HFFc6 (cell line): ENCODE results near the gene CRISPLD2. TPM values are rescaled to one million over a fixed set of nuclear protein-coding genes. Genes with fewer than 3 reads are reported as not detected.

Experiments
- DNase-seq: peaks from one replicate; pipeline ENCODE4 v3.0.0-alpha.2; 2018
- H3K27ac Mint-ChIP-seq: 2 replicates; pipeline ENCODE4 v1.8.0; 2020; ENCODE audit warnings: mild to moderate bottlenecking, mixed read lengths
- H3K27me3 Mint-ChIP-seq: 2 replicates; pipeline ENCODE4 v1.8.0; 2021; ENCODE audit warnings: mild to moderate bottlenecking, moderate library complexity, mixed read lengths; ENCODE audit not compliant: insufficient read depth
- H3K36me3 Mint-ChIP-seq: 2 replicates; pipeline ENCODE4 v1.8.0; 2021; ENCODE audit warnings: low read depth, mixed read lengths
- H3K4me1 Mint-ChIP-seq: 2 replicates; pipeline ENCODE4 v1.8.0; 2020; ENCODE audit warnings: low read depth, mixed read lengths
- H3K4me3 Mint-ChIP-seq: 2 replicates; pipeline ENCODE4 v1.8.0; 2020; ENCODE audit warnings: mild to moderate bottlenecking, moderate library complexity, mixed read lengths
- H3K9me3 Mint-ChIP-seq: 2 replicates; pipeline ENCODE4 v1.8.0; 2020; ENCODE audit warnings: mild to moderate bottlenecking, mixed read lengths
- CTCF ChIP-seq: fragments of 200-600 bp; sonication (generic); IDR thresholded peaks from 2 replicates; pipeline ENCODE4 v1.5.0; 2021; ENCODE audit warnings: antibody characterized with exemption, mild to moderate bottlenecking
- total RNA-seq, 6 experiments: library from RNA; stranded (reverse); fragmentation: NEBNext Ultra II Directional; extraction: Animal tissue kit (Norgen Biotek cat#: 25700); gene quantifications; 2 replicates in 1 of 6; 3 replicates in 5 of 6; pipeline ENCODE4 v1.2.3, GENCODE V29; 2021

Gene CRISPLD2
- total RNA-seq, 6 experiments from 2014 or later, result 12.2 to 15.5 (median 13.6) TPM

DNA sequence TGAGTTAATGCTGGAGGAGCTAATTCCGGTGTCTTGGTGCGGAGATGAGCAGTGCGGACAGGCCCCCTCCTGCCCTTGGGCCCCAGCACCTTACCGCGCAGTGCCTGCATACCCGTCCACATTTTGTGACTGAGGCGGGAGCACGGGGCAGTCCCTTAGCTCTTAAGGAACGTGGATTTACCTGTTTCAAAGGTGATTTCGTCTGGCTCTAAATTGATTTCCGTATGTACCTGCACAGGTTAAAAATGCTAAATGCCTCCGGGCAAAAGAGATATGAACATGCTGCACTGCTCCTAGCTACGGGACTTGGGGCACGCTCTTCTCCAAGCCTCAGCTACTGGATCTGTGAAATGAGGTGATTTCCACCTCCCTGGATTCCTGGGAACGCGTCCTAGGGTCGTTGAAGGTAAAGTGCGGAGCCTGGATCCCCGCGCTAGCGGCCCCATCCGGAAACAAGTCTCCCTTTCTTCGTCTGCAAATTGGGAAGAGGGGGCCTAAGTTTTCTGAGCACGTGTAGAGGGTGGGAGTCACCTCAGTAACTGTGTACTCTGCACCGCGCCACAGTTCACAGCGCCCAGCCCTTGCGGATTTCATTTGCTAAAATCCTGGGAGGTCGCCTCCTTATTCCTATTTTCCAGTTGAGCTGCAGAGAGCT is 669 bp upstream of the CRISPLD2 start:
- no peaks in the 10 kb centered on the region for H3K9me3 Mint-ChIP-seq
- peaks cover 9% of the 10 kb centered on the region for H3K36me3 Mint-ChIP-seq
- H3K27ac Mint-ChIP-seq, result no peak overlapping the region
- peaks cover 43% of the 10 kb centered on the region for H3K4me1 Mint-ChIP-seq
- TF ChIP-seq CTCF, result no peak
- H3K27me3 Mint-ChIP-seq, result peaks cover 11% of the 10 kb centered on the region
- no peak overlapping the region for H3K4me3 Mint-ChIP-seq
- no peak for DNase-seq

GRCh38 chr16:84820305-84820684 is 510 bp downstream of the CRISPLD2 start:
- H3K4me3 Mint-ChIP-seq, result peak overlapping the region; percentile 94
- DNase-seq, result peak; percentile 35
- no peaks in the 10 kb centered on the region for H3K9me3 Mint-ChIP-seq
- no peak for TF ChIP-seq CTCF
- H3K4me1 Mint-ChIP-seq, result peaks cover 45% of the 10 kb centered on the region
- H3K27me3 Mint-ChIP-seq, result peaks cover 11% of the 10 kb centered on the region
- H3K27ac Mint-ChIP-seq, result peak overlapping the region; percentile 20; the same call in 1 of the 2 replicates
- H3K36me3 Mint-ChIP-seq, result peaks cover 7% of the 10 kb centered on the region

GRCh38 chr16:84820771-84821170 is 986 bp downstream of the CRISPLD2 start:
- no peak for TF ChIP-seq CTCF
- Mint-ChIP-seq H3K27ac (peak overlapping the region; percentile 20; the same call in 1 of the 2 replicates), H3K36me3 (peaks cover 7% of the 10 kb centered on the region), H3K4me1 (peaks cover 45% of the 10 kb centered on the region), H3K27me3 (peaks cover 9% of the 10 kb centered on the region), H3K9me3 (no peaks in the 10 kb centered on the region), H3K4me3 (peak overlapping the region; percentile 94)
- no peak for DNase-seq

GRCh38 chr16:84821179-84821578 is 1.4 kb downstream of the CRISPLD2 start:
- Mint-ChIP-seq H3K27me3 (peaks cover 5% of the 10 kb centered on the region), H3K9me3 (no peaks in the 10 kb centered on the region), H3K4me3 (peak overlapping the region; percentile 94), H3K4me1 (peaks cover 49% of the 10 kb centered on the region), H3K27ac (no peak overlapping the region), H3K36me3 (peaks cover 7% of the 10 kb centered on the region)
- DNase-seq, result no peak
- TF ChIP-seq CTCF, result no peak

DNA sequence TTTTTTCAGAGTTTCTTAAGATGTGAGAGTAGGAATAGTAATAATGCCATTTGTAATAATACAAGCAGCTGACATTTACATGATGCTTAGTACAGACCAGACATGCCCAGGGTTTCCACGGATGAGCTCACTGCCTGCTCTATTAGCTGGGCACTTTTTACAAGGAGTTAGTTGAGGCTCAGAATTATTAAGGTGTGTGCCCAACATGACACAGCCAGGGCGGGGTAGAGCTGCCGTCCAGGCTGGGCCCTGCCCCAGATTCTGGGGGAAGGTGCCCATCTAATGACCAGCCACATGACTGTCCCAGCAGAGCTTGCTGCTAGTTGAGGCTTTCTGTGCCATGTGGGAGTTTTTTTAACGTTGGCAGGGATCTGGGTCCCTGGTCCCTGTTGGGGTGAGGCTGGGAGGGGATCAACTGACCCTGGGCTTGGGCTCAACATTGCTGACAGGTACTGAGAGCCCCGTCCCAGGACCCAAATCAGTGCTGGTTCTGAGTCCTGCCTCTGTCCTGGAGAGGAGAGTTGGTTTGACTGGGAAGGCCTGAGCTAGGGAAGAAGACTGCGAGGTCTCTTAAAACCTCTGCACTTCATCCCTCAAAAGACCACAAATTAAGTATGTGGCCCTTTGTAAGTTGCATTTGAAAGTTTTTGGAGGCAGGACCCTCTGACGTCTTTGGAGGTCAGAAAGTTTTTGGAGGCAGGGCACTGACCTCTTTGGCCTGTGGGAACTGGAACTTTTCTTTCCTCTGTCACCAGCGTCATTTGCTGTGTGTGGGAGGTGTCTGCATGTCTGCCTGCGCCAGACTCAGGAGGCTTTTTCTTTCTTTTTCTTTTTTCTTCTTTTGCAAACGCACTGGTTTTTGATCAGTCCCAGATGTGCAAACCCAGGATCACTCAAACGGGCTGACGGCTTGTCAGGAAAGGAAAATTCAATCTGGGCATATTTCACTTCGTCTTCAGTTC is 2.2 kb downstream of the CRISPLD2 start:
- no peak for TF ChIP-seq CTCF
- H3K4me3 Mint-ChIP-seq, result peak overlapping the region; percentile 94
- DNase-seq, result no peak
- H3K36me3 Mint-ChIP-seq, result peaks cover 7% of the 10 kb centered on the region
- H3K27me3 Mint-ChIP-seq, result peaks cover 5% of the 10 kb centered on the region
- peaks cover 57% of the 10 kb centered on the region for H3K4me1 Mint-ChIP-seq
- no peaks in the 10 kb centered on the region for H3K9me3 Mint-ChIP-seq
- peak overlapping the region; percentile 58 for H3K27ac Mint-ChIP-seq
